Activated CD4-positive, alpha-beta T cell treated with anti-CD3 and anti-CD28 coated beads, Interleukin-2, amount 10 ng/mL, durations not matched to agents 24 days and 14 days (primary cell): ENCODE data around the gene C1QTNF1. TPM values are rescaled to one million over a fixed set of nuclear protein-coding genes. Genes with fewer than 3 reads are reported as not detected.
"Not testable (repeated sequence)": the region's sequence is repeated elsewhere in the genome, so short reads cannot be mapped to it uniquely, and the experiment has no call there.

ENCODE experiments used
- DNase-seq: peaks from one replicate; pipeline ENCODE4 v3.0.0; 2022
- H3K27ac Mint-ChIP-seq: one replicate; pipeline ENCODE4 v1.8.0; 2022; ENCODE audit warnings: mild to moderate bottlenecking, mixed read lengths
- H3K27me3 Mint-ChIP-seq: one replicate; pipeline ENCODE4 v1.8.0; 2022; ENCODE audit warnings: mixed read lengths
- H3K36me3 Mint-ChIP-seq: one replicate; pipeline ENCODE4 v1.8.0; 2022; ENCODE audit warnings: low read depth, mild to moderate bottlenecking, mixed read lengths
- H3K4me1 Mint-ChIP-seq: one replicate; pipeline ENCODE4 v1.8.0; 2021; ENCODE audit warnings: mixed read lengths
- H3K4me3 Mint-ChIP-seq: one replicate; pipeline ENCODE4 v1.8.0; 2022; ENCODE audit warnings: mild to moderate bottlenecking, moderate library complexity, mixed read lengths
- H3K9me3 Mint-ChIP-seq: one replicate; pipeline ENCODE4 v1.8.0; 2021; ENCODE audit warnings: mixed read lengths
- intact Hi-C: fragments of 100-400 bp; cut with micrococcal nuclease; formaldehyde crosslinking; loops from one replicate; pipeline ENCODE4 v1.15.1; 2023
- total RNA-seq: library from RNA; stranded (reverse); gene quantifications from 2 replicates; pipeline ENCODE4 v1.2.3, GENCODE V29; 2022

The C1QTNF1 gene
- total RNA-seq, 1 donor from 2014 or later, result not detected

- intact Hi-C loops, result loop anchor here (5.0 kb wide), 1 partner anchor 63 kb away; the partner anchor contains the start of gene CANT1
- Mint-ChIP-seq H3K4me1 (peaks cover 2% of the 10 kb centered on the region), H3K36me3 (no peaks in the 10 kb centered on the region), H3K9me3 (no peaks in the 10 kb centered on the region), H3K4me3 (no peak overlapping the region), H3K27me3 (peaks cover 5% of the 10 kb centered on the region), H3K27ac (no peak overlapping the region)
- no peak for DNase-seq
Measured at GRCh38 chr17:79070266-79070880, 46.4 kb downstream of the C1QTNF1 start.

- no peaks in the 10 kb centered on the region for H3K36me3 Mint-ChIP-seq
- intact Hi-C loops, result loop anchor here (5.0 kb wide), 1 partner anchor 64 kb away; the partner anchor contains the start of gene CANT1
Measured at GRCh38 chr17:79071161-79071740, 47.3 kb downstream of the C1QTNF1 start.

GRCh38 chr17:79072544-79072943 lies 48.6 kb downstream of the C1QTNF1 start:
- DNase-seq, result no peak
- no peak overlapping the region for H3K4me3 Mint-ChIP-seq
- H3K27ac Mint-ChIP-seq, result no peak overlapping the region
- intact Hi-C loops, result loop anchor here (5.0 kb wide), 1 partner anchor 65 kb away; the partner anchor contains the start of gene CANT1
- no peaks in the 10 kb centered on the region for H3K9me3 Mint-ChIP-seq
- peaks cover 12% of the 10 kb centered on the region for H3K4me1 Mint-ChIP-seq
- no peaks in the 10 kb centered on the region for H3K36me3 Mint-ChIP-seq
- peaks cover 5% of the 10 kb centered on the region for H3K27me3 Mint-ChIP-seq

More at GRCh38 chr17:79071161-79071740, 47.3 kb downstream of the C1QTNF1 start:
- no peak overlapping the region for H3K4me3 Mint-ChIP-seq
- H3K27me3 Mint-ChIP-seq, result peaks cover 5% of the 10 kb centered on the region
- no peak overlapping the region for H3K27ac Mint-ChIP-seq
- no peaks in the 10 kb centered on the region for H3K9me3 Mint-ChIP-seq
- peaks cover 10% of the 10 kb centered on the region for H3K4me1 Mint-ChIP-seq
- no peak for DNase-seq

- peaks cover 2% of the 10 kb centered on the region for H3K36me3 Mint-ChIP-seq
- DNase-seq, result no peak
- peaks cover 5% of the 10 kb centered on the region for H3K27me3 Mint-ChIP-seq
- intact Hi-C loops, result loop anchor here (5.0 kb wide), 1 partner anchor 66 kb away; the partner anchor contains the start of gene CANT1
- H3K9me3 Mint-ChIP-seq, result no peaks in the 10 kb centered on the region
- no peak overlapping the region for H3K4me3 Mint-ChIP-seq
- H3K4me1 Mint-ChIP-seq, result peaks cover 12% of the 10 kb centered on the region
- H3K27ac Mint-ChIP-seq, result no peak overlapping the region
Measured at GRCh38 chr17:79073016-79073705, 49.2 kb downstream of the C1QTNF1 start.

- H3K36me3 Mint-ChIP-seq, result peaks cover 2% of the 10 kb centered on the region
- H3K27ac Mint-ChIP-seq, result no peak overlapping the region
- no peaks in the 10 kb centered on the region for H3K9me3 Mint-ChIP-seq
- DNase-seq, result no peak
- H3K4me1 Mint-ChIP-seq, result peaks cover 12% of the 10 kb centered on the region
- H3K4me3 Mint-ChIP-seq, result no peak overlapping the region
- H3K27me3 Mint-ChIP-seq, result peaks cover 5% of the 10 kb centered on the region
- intact Hi-C loops, result loop anchor here (5.0 kb wide), 1 partner anchor 66 kb away; the partner anchor contains the start of gene CANT1
Measured at GRCh38 chr17:79073706-79074088, 49.7 kb downstream of the C1QTNF1 start.

GRCh38 chr17:79074121-79074648 lies 50.2 kb downstream of the C1QTNF1 start:
- H3K36me3 Mint-ChIP-seq, H3K9me3 Mint-ChIP-seq, H3K27me3 Mint-ChIP-seq, H3K27ac Mint-ChIP-seq, DNase-seq: not testable (repeated sequence)
- intact Hi-C loops, result loop anchor here (5.0 kb wide), 1 partner anchor 67 kb away; the partner anchor contains the start of gene CANT1
- H3K4me3 Mint-ChIP-seq, result peak overlapping the region; percentile 75
- H3K4me1 Mint-ChIP-seq, result peaks cover 12% of the 10 kb centered on the region

GRCh38 chr17:79074649-79075445 lies 50.9 kb downstream of the C1QTNF1 start, which contains the start of gene ENGASE:
ENGASE (plus strand) TSS chr17:79074824; CDS start chr17:79074945, 121 bp downstream.
- H3K4me3 Mint-ChIP-seq, result peak within 1 kb of the TSS; percentile 92
- H3K27ac Mint-ChIP-seq, result peak within 1 kb of the TSS; percentile 88
- H3K9me3 Mint-ChIP-seq, result no peaks in the 10 kb centered on the region
- peaks cover 2% of the 10 kb centered on the region for H3K36me3 Mint-ChIP-seq
- peaks cover 5% of the 10 kb centered on the region for H3K27me3 Mint-ChIP-seq
- intact Hi-C loops, result loop anchor here (5.0 kb wide), 1 partner anchor 68 kb away; the partner anchor contains the start of gene CANT1
- H3K4me1 Mint-ChIP-seq, result peaks cover 12% of the 10 kb centered on the region
- DNase-seq, result peak; percentile 99

GRCh38 chr17:79075446-79075750 lies 51.4 kb downstream of the C1QTNF1 start:
- intact Hi-C loops, result no loop called here
- H3K27ac Mint-ChIP-seq, result peak overlapping the region; percentile 88
- DNase-seq, result peak; percentile 79
- peaks cover 5% of the 10 kb centered on the region for H3K36me3 Mint-ChIP-seq
- H3K4me3 Mint-ChIP-seq, result peak overlapping the region; percentile 92
- H3K9me3 Mint-ChIP-seq, result no peaks in the 10 kb centered on the region
- peaks cover 3% of the 10 kb centered on the region for H3K27me3 Mint-ChIP-seq
- H3K4me1 Mint-ChIP-seq, result peaks cover 12% of the 10 kb centered on the region

GRCh38 chr17:79075861-79076406 lies 52.0 kb downstream of the C1QTNF1 start:
- Mint-ChIP-seq H3K9me3 (no peaks in the 10 kb centered on the region), H3K36me3 (peaks cover 10% of the 10 kb centered on the region), H3K27ac (peak overlapping the region; percentile 88), H3K4me3 (peak overlapping the region; percentile 92), H3K27me3 (peaks cover 1% of the 10 kb centered on the region), H3K4me1 (peaks cover 12% of the 10 kb centered on the region)
- intact Hi-C loops, result no loop called here
- DNase-seq, result no peak

- Mint-ChIP-seq H3K4me1 (peaks cover 12% of the 10 kb centered on the region), H3K9me3 (no peaks in the 10 kb centered on the region), H3K36me3 (peaks cover 19% of the 10 kb centered on the region), H3K27ac (no peak overlapping the region), H3K27me3 (no peaks in the 10 kb centered on the region), H3K4me3 (no peak overlapping the region)
- intact Hi-C loops, result no loop called here
- no peak for DNase-seq
Measured at GRCh38 chr17:79077587-79077986, 53.6 kb downstream of the C1QTNF1 start.

- peaks cover 12% of the 10 kb centered on the region for H3K4me1 Mint-ChIP-seq
- H3K36me3 Mint-ChIP-seq, result peaks cover 19% of the 10 kb centered on the region
- H3K27ac Mint-ChIP-seq, result no peak overlapping the region
- H3K9me3 Mint-ChIP-seq, result no peaks in the 10 kb centered on the region
- DNase-seq, result no peak
- H3K27me3 Mint-ChIP-seq, result no peaks in the 10 kb centered on the region
- H3K4me3 Mint-ChIP-seq, result no peak overlapping the region
- intact Hi-C loops, result no loop called here
Measured at GRCh38 chr17:79078476-79079190, 54.7 kb downstream of the C1QTNF1 start.

GRCh38 chr17:79079421-79080200 lies 55.6 kb downstream of the C1QTNF1 start:
- peaks cover 12% of the 10 kb centered on the region for H3K4me1 Mint-ChIP-seq
- DNase-seq, result no peak
- no peak overlapping the region for H3K4me3 Mint-ChIP-seq
- intact Hi-C loops, result no loop called here
- H3K27ac Mint-ChIP-seq, result no peak overlapping the region
- H3K9me3 Mint-ChIP-seq, result no peaks in the 10 kb centered on the region
- H3K27me3 Mint-ChIP-seq, result no peaks in the 10 kb centered on the region
- H3K36me3 Mint-ChIP-seq, result peaks cover 21% of the 10 kb centered on the region
